ENCODE data around the gene CCL22.

GRCh38 chr16:57364143-57364542 is 5.6 kb downstream of the CCL22 start:
- TF ChIP-seq, protein P1, sequence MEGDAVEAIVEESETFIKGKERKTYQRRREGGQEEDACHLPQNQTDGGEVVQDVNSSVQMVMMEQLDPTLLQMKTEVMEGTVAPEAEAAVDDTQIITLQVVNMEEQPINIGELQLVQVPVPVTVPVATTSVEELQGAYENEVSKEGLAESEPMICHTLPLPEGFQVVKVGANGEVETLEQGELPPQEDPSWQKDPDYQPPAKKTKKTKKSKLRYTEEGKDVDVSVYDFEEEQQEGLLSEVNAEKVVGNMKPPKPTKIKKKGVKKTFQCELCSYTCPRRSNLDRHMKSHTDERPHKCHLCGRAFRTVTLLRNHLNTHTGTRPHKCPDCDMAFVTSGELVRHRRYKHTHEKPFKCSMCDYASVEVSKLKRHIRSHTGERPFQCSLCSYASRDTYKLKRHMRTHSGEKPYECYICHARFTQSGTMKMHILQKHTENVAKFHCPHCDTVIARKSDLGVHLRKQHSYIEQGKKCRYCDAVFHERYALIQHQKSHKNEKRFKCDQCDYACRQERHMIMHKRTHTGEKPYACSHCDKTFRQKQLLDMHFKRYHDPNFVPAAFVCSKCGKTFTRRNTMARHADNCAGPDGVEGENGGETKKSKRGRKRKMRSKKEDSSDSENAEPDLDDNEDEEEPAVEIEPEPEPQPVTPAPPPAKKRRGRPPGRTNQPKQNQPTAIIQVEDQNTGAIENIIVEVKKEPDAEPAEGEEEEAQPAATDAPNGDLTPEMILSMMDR (IDR thresholded peaks at IDR 0.05) = no peak
- TF ChIP-seq POLR2A (IDR thresholded peaks at IDR 0.05) = no peak
